Kidney (tissue), 14 donors: ENCODE measurements around the gene TOP2A. TPM values are rescaled to one million over a fixed set of nuclear protein-coding genes. Genes with fewer than 3 reads are reported as not detected.
A peak's percentile ranks its signal among the peaks of the same experiment; 100 is the strongest.

Experiments
- DNase-seq, 5 donors: peaks; one replicate each; pipeline ENCODE4 v3.0.0-alpha.2; 2013 to 2020
- FAIRE-seq: peaks from 2 replicates; lab custom pipeline; 2012; peaks lifted over from hg19 to GRCh38; lab: Jason Lieb, UNC
- H3K27ac ChIP-seq, 2 donors: one replicate each; pipeline ENCODE4 v1.7.0; 2013; ENCODE audit warnings: low read depth in 2 of 2, low read length in 2 of 2, inconsistent platforms in 1 of 2
- H3K27me3 ChIP-seq: one replicate; pipeline ENCODE4 v1.7.1; 2013; ENCODE audit warnings: low read length, inconsistent platforms; ENCODE audit not compliant: control insufficient read depth, insufficient read depth
- H3K36me3 ChIP-seq, 3 donors: one replicate each; pipeline versions ENCODE4 v1.7.0 to v1.7.1; 2013; ENCODE audit warnings: low read length in 3 of 3, control low read depth in 1 of 3, inconsistent platforms in 1 of 3; ENCODE audit not compliant: insufficient read depth in 3 of 3, control insufficient read depth in 2 of 3
- H3K4me1 ChIP-seq, 3 donors: one replicate each; pipeline versions ENCODE4 v1.7.0 to v1.7.1; 2013; ENCODE audit warnings: low read length in 3 of 3, inconsistent platforms in 1 of 3, low read depth in 1 of 3; ENCODE audit not compliant: control insufficient read depth in 2 of 3, insufficient read depth in 2 of 3
- H3K4me3 ChIP-seq, 3 donors: one replicate each; pipeline versions ENCODE4 v1.7.0 to v1.8.1; 2013; ENCODE audit warnings: low read length in 3 of 3, control low read depth in 1 of 3, inconsistent platforms in 1 of 3
- H3K9ac ChIP-seq, 3 donors: one replicate each; pipeline versions ENCODE4 v1.7.0 to v1.7.1; 2013; ENCODE audit warnings: low read length in 3 of 3, control low read depth in 1 of 3, inconsistent platforms in 1 of 3
- H3K9me3 ChIP-seq, 3 donors: one replicate each; pipeline versions ENCODE4 v1.7.0 to v1.7.1; 2013; ENCODE audit warnings: low read length in 3 of 3, control low read depth in 1 of 3, inconsistent platforms in 1 of 3; ENCODE audit not compliant: control insufficient read depth in 2 of 3, insufficient read depth in 1 of 3
- CTCF ChIP-seq: IDR thresholded peaks from 3 replicates; pipeline ENCODE4 v1.5.1; 2012; ENCODE audit warnings: mild to moderate bottlenecking, moderate library complexity, borderline replicate concordance; ENCODE audit not compliant: insufficient read depth; ENCODE audit errors: extremely low read depth
- intact Hi-C: fragments of 100-400 bp; cut with DNase I; formaldehyde crosslinking; loops from one replicate; pipeline ENCODE4 v1.11.1; 2022
- polyA plus RNA-seq: library from polyadenylated mRNA; stranded (reverse); fragments of 350-450 nt; fragmentation: Illumina TruSeq; extraction: RNeasy Lipid Tissue Mini Kit (QIAGEN cat#74804); gene quantifications from one replicate; pipeline ENCODE4 v1.2.3, GENCODE V29; 2014; ENCODE audit warnings: low read depth, low replicate concordance; ENCODE audit not compliant: insufficient read depth
- total RNA-seq: library from RNA; stranded (reverse); fragmentation: NEBNext Ultra II Directional; extraction: Animal tissue kit (Norgen Biotek cat#: 25700); gene quantifications from one replicate; pipeline ENCODE4 v1.2.1, GENCODE V29; 2021
- donor health status: control.
- donor health status: control.
- donor health status: control.
- donor health status: control.
- donor health status: control.
- donor health status: DM: yes; HTN: yes; CAD: no.
- donor health status: Normal renal cell carcinoma (clear cell type).

TOP2A gene
- total and polyA plus RNA-seq, 2 donors from 2014 or later: 0.82 to 2.7 TPM

GRCh38 chr17:40432864-40433528 lies 15.3 kb upstream of the TOP2A start:
- no peaks in the 10 kb centered on the region for H3K27me3 ChIP-seq
- no peak overlapping the region for H3K9ac ChIP-seq
- peaks cover 0 to 8% (median 4%) of the 10 kb centered on the region in 3 donors for H3K4me1 ChIP-seq
- no peaks in the 10 kb centered on the region for H3K36me3 ChIP-seq
- H3K4me3 ChIP-seq: no peak overlapping the region
- intact Hi-C loops: no loop called here
- TF ChIP-seq CTCF: no peak
- DNase-seq (peak in 4 of 5 donors; percentile 31 to 87 (median 54)), FAIRE-seq (no peak)
- H3K27ac ChIP-seq: no peak overlapping the region
- no peaks in the 10 kb centered on the region for H3K9me3 ChIP-seq

GRCh38 chr17:40431231-40431602 lies 13.5 kb upstream of the TOP2A start:
- FAIRE-seq: no peak
- intact Hi-C loops: no loop called here

GRCh38 chr17:40430272-40431230 lies 12.9 kb upstream of the TOP2A start:
- Histone ChIP-seq H3K36me3 (no peaks in the 10 kb centered on the region), H3K9me3 (no peaks in the 10 kb centered on the region), H3K4me1 (peaks cover 0 to 8% (median 2%) of the 10 kb centered on the region in 3 donors), H3K4me3 (no peak overlapping the region), H3K9ac (no peak overlapping the region), H3K27me3 (no peaks in the 10 kb centered on the region), H3K27ac (no peak overlapping the region)
- no peak for TF ChIP-seq CTCF
- DNase-seq (no peak), FAIRE-seq (no peak)
- intact Hi-C loops: no loop called here

More at GRCh38 chr17:40431231-40431602, 13.5 kb upstream of the TOP2A start:
- Histone ChIP-seq H3K27ac (no peak overlapping the region), H3K4me3 (no peak overlapping the region), H3K4me1 (peaks cover 0 to 8% (median 2%) of the 10 kb centered on the region in 3 donors), H3K27me3 (no peaks in the 10 kb centered on the region), H3K9ac (no peak overlapping the region), H3K9me3 (no peaks in the 10 kb centered on the region), H3K36me3 (no peaks in the 10 kb centered on the region)
- TF ChIP-seq CTCF: no peak
- no peak for DNase-seq
